Measurements from ENCODE around the gene OSBPL6.

DNA sequence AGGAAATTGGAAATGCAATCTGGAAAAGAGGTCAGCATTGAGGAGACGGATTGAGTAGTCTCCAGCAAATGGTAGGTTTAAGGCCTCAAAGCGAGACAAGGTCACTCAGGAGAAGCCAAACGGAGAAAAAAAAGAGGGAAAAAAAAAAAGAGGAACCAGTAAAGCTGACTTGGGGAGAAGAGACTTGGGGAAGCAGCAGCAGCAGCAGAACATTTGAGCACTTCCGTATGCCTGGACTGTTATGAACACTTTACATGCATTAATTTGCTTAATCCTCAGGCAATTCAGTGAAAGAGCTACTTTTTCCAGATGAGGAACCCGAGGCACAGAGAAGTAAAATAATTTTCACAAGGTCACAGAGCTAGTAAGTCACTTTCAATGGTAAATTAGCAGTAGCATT lies 81.3 kb downstream of the OSBPL6 start:
- TF ChIP-seq POLR2A (IDR thresholded peaks at IDR 0.05; ENCODE audit: insufficient read depth in 1 of 2, low read depth in 2 of 2, low read length in 2 of 2) = no peak
- no peak for TF ChIP-seq KLF9 (CRISPR knock-in tag; IDR thresholded peaks at IDR 0.05; ENCODE audit: low read depth)
- no peak for TF ChIP-seq ZNF850 (CRISPR knock-in tag; conservative IDR thresholded peaks at IDR 0.05)
- TF ChIP-seq TCF12 (IDR thresholded peaks at IDR 0.05) = no peak
- no peak for TF ChIP-seq TCF12 (CRISPR knock-in tag; IDR thresholded peaks at IDR 0.05)
- no peak for TF ChIP-seq ARNT (IDR thresholded peaks at IDR 0.05)
- TF ChIP-seq SALL2 (CRISPR knock-in tag; IDR thresholded peaks at IDR 0.05) = no peak
- TF ChIP-seq, protein P1, sequence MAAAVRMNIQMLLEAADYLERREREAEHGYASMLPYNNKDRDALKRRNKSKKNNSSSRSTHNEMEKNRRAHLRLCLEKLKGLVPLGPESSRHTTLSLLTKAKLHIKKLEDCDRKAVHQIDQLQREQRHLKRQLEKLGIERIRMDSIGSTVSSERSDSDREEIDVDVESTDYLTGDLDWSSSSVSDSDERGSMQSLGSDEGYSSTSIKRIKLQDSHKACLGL (CRISPR knock-in tag; IDR thresholded peaks at IDR 0.05) = no peak
- TF ChIP-seq, protein P2, sequence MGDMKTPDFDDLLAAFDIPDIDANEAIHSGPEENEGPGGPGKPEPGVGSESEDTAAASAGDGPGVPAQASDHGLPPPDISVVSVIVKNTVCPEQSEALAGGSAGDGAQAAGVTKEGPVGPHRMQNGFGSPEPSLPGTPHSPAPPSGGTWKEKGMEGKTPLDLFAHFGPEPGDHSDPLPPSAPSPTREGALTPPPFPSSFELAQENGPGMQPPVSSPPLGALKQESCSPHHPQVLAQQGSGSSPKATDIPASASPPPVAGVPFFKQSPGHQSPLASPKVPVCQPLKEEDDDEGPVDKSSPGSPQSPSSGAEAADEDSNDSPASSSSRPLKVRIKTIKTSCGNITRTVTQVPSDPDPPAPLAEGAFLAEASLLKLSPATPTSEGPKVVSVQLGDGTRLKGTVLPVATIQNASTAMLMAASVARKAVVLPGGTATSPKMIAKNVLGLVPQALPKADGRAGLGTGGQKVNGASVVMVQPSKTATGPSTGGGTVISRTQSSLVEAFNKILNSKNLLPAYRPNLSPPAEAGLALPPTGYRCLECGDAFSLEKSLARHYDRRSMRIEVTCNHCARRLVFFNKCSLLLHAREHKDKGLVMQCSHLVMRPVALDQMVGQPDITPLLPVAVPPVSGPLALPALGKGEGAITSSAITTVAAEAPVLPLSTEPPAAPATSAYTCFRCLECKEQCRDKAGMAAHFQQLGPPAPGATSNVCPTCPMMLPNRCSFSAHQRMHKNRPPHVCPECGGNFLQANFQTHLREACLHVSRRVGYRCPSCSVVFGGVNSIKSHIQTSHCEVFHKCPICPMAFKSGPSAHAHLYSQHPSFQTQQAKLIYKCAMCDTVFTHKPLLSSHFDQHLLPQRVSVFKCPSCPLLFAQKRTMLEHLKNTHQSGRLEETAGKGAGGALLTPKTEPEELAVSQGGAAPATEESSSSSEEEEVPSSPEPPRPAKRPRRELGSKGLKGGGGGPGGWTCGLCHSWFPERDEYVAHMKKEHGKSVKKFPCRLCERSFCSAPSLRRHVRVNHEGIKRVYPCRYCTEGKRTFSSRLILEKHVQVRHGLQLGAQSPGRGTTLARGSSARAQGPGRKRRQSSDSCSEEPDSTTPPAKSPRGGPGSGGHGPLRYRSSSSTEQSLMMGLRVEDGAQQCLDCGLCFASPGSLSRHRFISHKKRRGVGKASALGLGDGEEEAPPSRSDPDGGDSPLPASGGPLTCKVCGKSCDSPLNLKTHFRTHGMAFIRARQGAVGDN (CRISPR knock-in tag; IDR thresholded peaks at IDR 0.05) = no peak
- TF ChIP-seq REPIN1 (CRISPR knock-in tag; IDR thresholded peaks at IDR 0.05; ENCODE audit: borderline replicate concordance, low read depth) = no peak
- TF ChIP-seq SAFB2 (CRISPR knock-in tag; IDR thresholded peaks at IDR 0.05; ENCODE audit: borderline replicate concordance, low read depth) = no peak
- no peak for TF ChIP-seq CEBPG (CRISPR knock-in tag; IDR thresholded peaks at IDR 0.05)
- no peak for TF ChIP-seq POLR2G (IDR thresholded peaks at IDR 0.05; ENCODE audit: low read depth, low read length)
- no peak for TF ChIP-seq SSRP1 (CRISPR knock-in tag; IDR thresholded peaks at IDR 0.05)
